HepG2 (cell line): ENCODE results near the gene P3H4. TPM values are rescaled to one million over a fixed set of nuclear protein-coding genes. Genes with fewer than 3 reads are reported as not detected.
A peak's percentile ranks its signal among the peaks of the same experiment; 100 is the strongest.

Experiments used
- ARNT2 ChIP-seq: sonication (generic); formaldehyde crosslinking; IDR thresholded peaks from 2 replicates; pipeline ENCODE4 v1.8.0; 2022; ENCODE audit warnings: mild to moderate bottlenecking, low read depth, missing genetic modification reagents, moderate library complexity
- CENPX ChIP-seq: sonication (generic); formaldehyde crosslinking; IDR thresholded peaks from 2 replicates; pipeline ENCODE4 v1.9.0; 2021; ENCODE audit warnings: mild to moderate bottlenecking, missing genetic modification reagents, moderate library complexity
- FOXP1 ChIP-seq, 2 experiments: fragments of 450-650 bp in 1 of 2; IDR thresholded peaks; 2 replicates each; pipeline ENCODE4 v1.6.1; 2017 to 2018; ENCODE audit warnings: antibody characterized with exemption in 1 of 2
- IKZF1 ChIP-seq: fragments of 450-650 bp; IDR thresholded peaks from 2 replicates; pipeline ENCODE4 v1.7.1; 2016
- KMT2B ChIP-seq: IDR thresholded peaks from 2 replicates; pipeline ENCODE4 v1.6.1; 2016; ENCODE audit warnings: missing genetic modification reagents, missing compliant biosample characterization
- MEF2D ChIP-seq: sonication (generic); formaldehyde crosslinking; IDR thresholded peaks from 2 replicates; pipeline ENCODE4 v1.5.1; 2020; ENCODE audit warnings: mild to moderate bottlenecking, missing genetic modification reagents
- MEIS2 ChIP-seq: sonication (generic); formaldehyde crosslinking; IDR thresholded peaks from 2 replicates; pipeline ENCODE4 v1.9.0; 2021; ENCODE audit warnings: mild to moderate bottlenecking, missing genetic modification reagents
- MIXL1 ChIP-seq: IDR thresholded peaks from 2 replicates; pipeline ENCODE4 v1.6.1; 2016
- NCOR1 ChIP-seq: fragments of 200-600 bp; sonication (generic); IDR thresholded peaks from 2 replicates; pipeline ENCODE4 v1.7.0; 2017; ENCODE audit warnings: antibody characterized with exemption, low read length, borderline replicate concordance
- ZFY ChIP-seq: sonication (generic); formaldehyde crosslinking; IDR thresholded peaks from 2 replicates; pipeline ENCODE4 v1.4.0; 2020; ENCODE audit warnings: missing genetic modification reagents
- ZNF235 ChIP-seq: sonication (generic); formaldehyde crosslinking; IDR thresholded peaks from 2 replicates; pipeline ENCODE4 v1.8.1; 2023; ENCODE audit warnings: mild to moderate bottlenecking, missing genetic modification reagents, borderline replicate concordance
- ZNF282 ChIP-seq: fragments of 450-650 bp; IDR thresholded peaks from 2 replicates; pipeline ENCODE4 v1.6.1; 2018; ENCODE audit not compliant: partially characterized antibody
- ZNF292 ChIP-seq: sonication (generic); formaldehyde crosslinking; IDR thresholded peaks from 2 replicates; pipeline ENCODE4 v1.8.1; 2022; ENCODE audit warnings: mild to moderate bottlenecking, low read depth, missing genetic modification reagents, borderline replicate concordance
- ZNF569 ChIP-seq: sonication (generic); formaldehyde crosslinking; IDR thresholded peaks from 2 replicates; pipeline ENCODE4 v1.5.0; 2020; ENCODE audit warnings: mild to moderate bottlenecking, missing genetic modification reagents, moderate library complexity, borderline replicate concordance
- ZNF703 ChIP-seq: sonication (generic); formaldehyde crosslinking; IDR thresholded peaks from 2 replicates; pipeline ENCODE4 v1.5.1; 2020; ENCODE audit warnings: missing genetic modification reagents, mild to moderate bottlenecking, moderate library complexity, borderline replicate concordance
- ZNF746 ChIP-seq: sonication (generic); formaldehyde crosslinking; IDR thresholded peaks from 2 replicates; pipeline ENCODE4 v1.8.0; 2022; ENCODE audit warnings: mild to moderate bottlenecking, missing genetic modification reagents
- ZNF749 ChIP-seq: sonication (generic); formaldehyde crosslinking; IDR thresholded peaks from 2 replicates; pipeline ENCODE4 v1.8.0; 2022; ENCODE audit warnings: mild to moderate bottlenecking, missing genetic modification reagents, moderate library complexity, borderline replicate concordance
- polyA plus RNA-seq, 8 experiments: library from polyadenylated mRNA; depleted of rRNA in 3 of 8; stranded (reverse) in 7 of 8; unstranded in 1 of 8; fragments of >200 nt; fragmentation: Illumina TruSeq in 4 of 8; extraction: Trizol in 4 of 8; gene quantifications; 2 replicates each; pipeline versions ENCODE4 v1.2.1 to v1.2.3, GENCODE V29; 2011 to 2016; ENCODE audit warnings: low read depth in 4 of 8, missing spikeins in 1 of 8, mixed read lengths in 1 of 8; ENCODE audit not compliant: insufficient read depth in 1 of 8
- total RNA-seq, 5 experiments: library from RNA; depleted of rRNA; stranded (reverse); fragments of >200 nt; fragmentation: Illumina TruSeq; extraction: Trizol; gene quantifications; 2 replicates each; pipeline ENCODE4 v1.2.3, GENCODE V29; 2016; ENCODE audit warnings: low read depth in 1 of 5
- TF ChIP-seq, protein P1 (sequence below): sonication (generic); formaldehyde crosslinking; IDR thresholded peaks from 2 replicates; pipeline ENCODE4 v1.4.0; 2020; ENCODE audit warnings: mild to moderate bottlenecking, missing genetic modification reagents, borderline replicate concordance
- TF ChIP-seq, protein P2 (sequence below): sonication (generic); formaldehyde crosslinking; IDR thresholded peaks from 2 replicates; pipeline ENCODE4 v1.9.0; 2021; ENCODE audit warnings: missing genetic modification reagents, borderline replicate concordance
- TF ChIP-seq, protein P3 (sequence below): sonication (generic); formaldehyde crosslinking; IDR thresholded peaks from 2 replicates; pipeline ENCODE4 v1.5.0; 2020; ENCODE audit warnings: missing genetic modification reagents, mild to moderate bottlenecking, borderline replicate concordance

P3H4 gene
- total and polyA plus RNA-seq, 2 of the 13 experiments (the other 11 are each of a cell fraction or from before 2014, with no cell fraction given), result 37.1 to 50.6 TPM

DNA sequence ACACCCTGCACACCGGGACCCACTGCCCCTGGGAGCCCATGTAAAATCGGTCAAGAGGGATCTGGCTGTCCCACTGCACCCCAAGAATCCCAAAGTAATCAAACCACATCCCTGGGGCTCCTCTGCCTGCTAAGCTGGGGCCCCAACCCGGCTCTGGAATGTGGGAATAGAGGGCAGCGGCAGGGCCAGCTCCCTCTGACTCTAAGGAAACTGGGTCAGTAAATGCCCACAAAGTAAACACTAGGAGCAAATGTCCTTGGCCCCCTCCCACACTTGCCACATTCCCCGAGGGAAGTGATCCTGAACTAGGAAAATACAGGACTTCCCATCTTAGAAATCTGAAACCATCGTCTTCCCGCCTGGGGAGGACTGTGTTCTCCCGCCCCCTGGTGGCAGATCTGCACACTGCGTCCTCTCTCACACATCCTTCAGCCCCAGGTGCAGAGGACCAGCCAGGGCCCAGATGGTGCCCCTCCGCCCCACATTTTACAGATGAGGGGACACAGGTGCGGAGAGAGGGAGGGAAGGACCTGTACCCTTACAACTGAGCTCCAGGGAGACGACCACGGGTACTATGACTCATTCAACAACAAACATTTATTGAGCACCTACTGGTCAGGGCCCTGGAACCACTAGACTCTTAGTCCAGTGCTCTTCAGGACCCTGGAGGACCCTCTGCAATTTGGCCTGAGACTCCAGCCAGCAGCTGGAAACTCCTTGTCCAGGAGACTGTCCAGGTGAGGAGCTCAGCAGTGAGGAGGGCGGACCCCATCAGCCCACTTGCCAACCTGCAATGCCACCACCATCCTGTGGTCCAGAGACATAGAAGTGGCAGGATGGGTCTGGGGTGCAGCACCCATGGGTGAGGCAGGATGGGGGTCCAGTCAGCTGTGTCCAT is 10.1 kb downstream of the P3H4 start (continued):
- TF ChIP-seq CENPX (CRISPR knock-in tag) (no peak), MIXL1 (peak; percentile 32; the same call in 1 of the 2 replicates), ZFY (CRISPR knock-in tag) (no peak; the same call in 1 of the 2 replicates), IKZF1 (no peak), NCOR1 (no peak), MEIS2 (CRISPR knock-in tag) (no peak), ZNF282 (no peak), FOXP1 (IDR thresholded peaks at IDR 0.05) (no peak), FOXP1 (CRISPR knock-in tag; IDR thresholded peaks at IDR 0.05) (no peak), ZNF292 (CRISPR knock-in tag) (no peak), KMT2B (CRISPR knock-in tag) (no peak), ZNF749 (CRISPR knock-in tag) (no peak), ARNT2 (peak; percentile 73; the same call in 1 of the 2 replicates), ZNF235 (CRISPR knock-in tag) (peak; percentile 57; the same call in 1 of the 2 replicates), MEF2D (no peak), ZNF569 (CRISPR knock-in tag) (no peak), ZNF703 (CRISPR knock-in tag) (no peak), ZNF746 (CRISPR knock-in tag) (no peak)
- TF ChIP-seq, protein P1, sequence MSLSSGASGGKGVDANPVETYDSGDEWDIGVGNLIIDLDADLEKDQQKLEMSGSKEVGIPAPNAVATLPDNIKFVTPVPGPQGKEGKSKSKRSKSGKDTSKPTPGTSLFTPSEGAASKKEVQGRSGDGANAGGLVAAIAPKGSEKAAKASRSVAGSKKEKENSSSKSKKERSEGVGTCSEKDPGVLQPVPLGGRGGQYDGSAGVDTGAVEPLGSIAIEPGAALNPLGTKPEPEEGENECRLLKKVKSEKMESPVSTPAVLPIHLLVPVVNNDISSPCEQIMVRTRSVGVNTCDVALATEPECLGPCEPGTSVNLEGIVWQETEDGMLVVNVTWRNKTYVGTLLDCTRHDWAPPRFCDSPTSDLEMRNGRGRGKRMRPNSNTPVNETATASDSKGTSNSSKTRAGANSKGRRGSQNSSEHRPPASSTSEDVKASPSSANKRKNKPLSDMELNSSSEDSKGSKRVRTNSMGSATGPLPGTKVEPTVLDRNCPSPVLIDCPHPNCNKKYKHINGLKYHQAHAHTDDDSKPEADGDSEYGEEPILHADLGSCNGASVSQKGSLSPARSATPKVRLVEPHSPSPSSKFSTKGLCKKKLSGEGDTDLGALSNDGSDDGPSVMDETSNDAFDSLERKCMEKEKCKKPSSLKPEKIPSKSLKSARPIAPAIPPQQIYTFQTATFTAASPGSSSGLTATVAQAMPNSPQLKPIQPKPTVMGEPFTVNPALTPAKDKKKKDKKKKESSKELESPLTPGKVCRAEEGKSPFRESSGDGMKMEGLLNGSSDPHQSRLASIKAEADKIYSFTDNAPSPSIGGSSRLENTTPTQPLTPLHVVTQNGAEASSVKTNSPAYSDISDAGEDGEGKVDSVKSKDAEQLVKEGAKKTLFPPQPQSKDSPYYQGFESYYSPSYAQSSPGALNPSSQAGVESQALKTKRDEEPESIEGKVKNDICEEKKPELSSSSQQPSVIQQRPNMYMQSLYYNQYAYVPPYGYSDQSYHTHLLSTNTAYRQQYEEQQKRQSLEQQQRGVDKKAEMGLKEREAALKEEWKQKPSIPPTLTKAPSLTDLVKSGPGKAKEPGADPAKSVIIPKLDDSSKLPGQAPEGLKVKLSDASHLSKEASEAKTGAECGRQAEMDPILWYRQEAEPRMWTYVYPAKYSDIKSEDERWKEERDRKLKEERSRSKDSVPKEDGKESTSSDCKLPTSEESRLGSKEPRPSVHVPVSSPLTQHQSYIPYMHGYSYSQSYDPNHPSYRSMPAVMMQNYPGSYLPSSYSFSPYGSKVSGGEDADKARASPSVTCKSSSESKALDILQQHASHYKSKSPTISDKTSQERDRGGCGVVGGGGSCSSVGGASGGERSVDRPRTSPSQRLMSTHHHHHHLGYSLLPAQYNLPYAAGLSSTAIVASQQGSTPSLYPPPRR (CRISPR knock-in tag), result 0 out of 2 replicates have a peak, but pooled peaks have one; percentile 16
- TF ChIP-seq, protein P2, sequence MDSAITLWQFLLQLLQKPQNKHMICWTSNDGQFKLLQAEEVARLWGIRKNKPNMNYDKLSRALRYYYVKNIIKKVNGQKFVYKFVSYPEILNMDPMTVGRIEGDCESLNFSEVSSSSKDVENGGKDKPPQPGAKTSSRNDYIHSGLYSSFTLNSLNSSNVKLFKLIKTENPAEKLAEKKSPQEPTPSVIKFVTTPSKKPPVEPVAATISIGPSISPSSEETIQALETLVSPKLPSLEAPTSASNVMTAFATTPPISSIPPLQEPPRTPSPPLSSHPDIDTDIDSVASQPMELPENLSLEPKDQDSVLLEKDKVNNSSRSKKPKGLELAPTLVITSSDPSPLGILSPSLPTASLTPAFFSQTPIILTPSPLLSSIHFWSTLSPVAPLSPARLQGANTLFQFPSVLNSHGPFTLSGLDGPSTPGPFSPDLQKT (CRISPR knock-in tag), result no peak
- TF ChIP-seq, protein P3, sequence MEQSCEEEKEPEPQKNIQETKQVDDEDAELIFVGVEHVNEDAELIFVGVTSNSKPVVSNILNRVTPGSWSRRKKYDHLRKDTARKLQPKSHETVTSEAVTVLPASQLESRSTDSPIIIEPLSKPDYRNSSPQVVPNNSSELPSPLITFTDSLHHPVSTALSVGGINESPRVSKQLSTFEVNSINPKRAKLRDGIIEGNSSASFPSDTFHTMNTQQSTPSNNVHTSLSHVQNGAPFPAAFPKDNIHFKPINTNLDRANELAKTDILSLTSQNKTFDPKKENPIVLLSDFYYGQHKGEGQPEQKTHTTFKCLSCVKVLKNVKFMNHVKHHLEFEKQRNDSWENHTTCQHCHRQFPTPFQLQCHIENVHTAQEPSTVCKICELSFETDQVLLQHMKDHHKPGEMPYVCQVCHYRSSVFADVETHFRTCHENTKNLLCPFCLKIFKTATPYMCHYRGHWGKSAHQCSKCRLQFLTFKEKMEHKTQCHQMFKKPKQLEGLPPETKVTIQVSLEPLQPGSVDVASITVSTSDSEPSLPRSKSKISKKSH (CRISPR knock-in tag), result 0 out of 2 replicates have a peak, but pooled peaks have one; percentile 15
